Right atrium auricular region (tissue), 2 donors: ENCODE data around the gene LTBP1. TPM values are rescaled to one million over a fixed set of nuclear protein-coding genes. Genes with fewer than 3 reads are reported as not detected.
A peak's percentile ranks its signal among the peaks of the same experiment; 100 is the strongest.

ENCODE experiments used
- DNase-seq: peaks from one replicate; pipeline ENCODE4 v3.0.0-alpha.2; 2019; ENCODE audit warnings: low spot score
- H3K27ac ChIP-seq, 2 donors: fragments of 200-600 bp; sonication (generic); 1 replicate in 1 of 2; 2 replicates in 1 of 2; pipeline ENCODE4 v1.5.1; 2016 to 2019
- H3K27me3 ChIP-seq, 2 donors: fragments of 200-600 bp; sonication (generic); one replicate each; pipeline versions ENCODE4 v1.5.1 to v1.6.0; 2017 to 2019
- H3K36me3 ChIP-seq: fragments of 200-600 bp; sonication (generic); one replicate; pipeline ENCODE4 v1.5.1; 2016
- H3K4me1 ChIP-seq, 2 donors: fragments of 200-600 bp; sonication (generic); one replicate each; pipeline versions ENCODE4 v1.5.1 to v1.6.0; 2017 to 2019
- H3K4me3 ChIP-seq, 2 donors: fragments of 200-600 bp; sonication (generic); 1 replicate in 1 of 2; 2 replicates in 1 of 2; pipeline ENCODE4 v1.5.1; 2017 to 2019; ENCODE audit warnings: mild to moderate bottlenecking in 1 of 2, moderate library complexity in 1 of 2
- H3K9me3 ChIP-seq, 2 donors: fragments of 200-600 bp; sonication (generic); one replicate each; pipeline ENCODE4 v1.5.1; 2019
- total RNA-seq, 2 donors: library from RNA; depleted of rRNA; stranded (reverse); fragments of >200 nt; gene quantifications; one replicate each; pipeline ENCODE4 v1.1.0, GENCODE V29; 2016
- TF ChIP-seq, protein P1 (sequence below), 2 donors: fragments of 200-600 bp; sonication (generic); IDR thresholded peaks; one replicate each; pipeline ENCODE4 v1.5.1; 2019; ENCODE audit warnings: antibody characterized with exemption in 2 of 2

The LTBP1 gene
- total RNA-seq, 2 donors from 2014 or later, result 168 to 291 TPM

- peaks cover 0 to 6% of the 10 kb centered on the region in 2 donors for H3K4me1 ChIP-seq
- H3K4me3 ChIP-seq, result no peak overlapping the region
Observed at GRCh38 chr2:33062665-33063250, 116.0 kb downstream of the LTBP1 start.

DNA sequence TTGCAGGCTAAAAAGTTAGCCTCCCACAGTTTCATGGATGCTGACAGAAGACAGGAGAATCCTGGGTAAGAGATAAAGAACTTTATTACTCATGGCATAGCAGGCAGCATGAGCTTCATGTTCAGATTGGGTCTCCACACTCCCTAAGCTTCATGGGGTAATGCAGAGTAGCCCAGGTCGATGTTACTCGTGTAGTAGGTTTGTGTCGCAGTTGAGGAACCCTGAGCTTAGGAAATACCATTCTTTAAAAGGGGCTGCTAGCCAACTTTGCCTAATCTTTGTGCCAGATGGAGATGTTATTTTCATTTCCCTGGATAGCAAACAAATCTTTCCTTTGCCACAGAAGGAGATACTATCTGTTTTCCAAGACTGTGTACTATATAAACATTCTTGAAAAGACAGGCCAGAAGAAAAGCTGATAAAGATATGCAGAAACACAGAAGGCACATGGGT is 117.6 kb downstream of the LTBP1 start:
- H3K9me3 ChIP-seq, result peaks cover 0 to 6% of the 10 kb centered on the region in 2 donors
- no peaks in the 10 kb centered on the region for H3K36me3 ChIP-seq
- peaks cover 0 to 10% of the 10 kb centered on the region in 2 donors for H3K4me1 ChIP-seq
- H3K27ac ChIP-seq, result no peak overlapping the region
- TF ChIP-seq, protein P1, sequence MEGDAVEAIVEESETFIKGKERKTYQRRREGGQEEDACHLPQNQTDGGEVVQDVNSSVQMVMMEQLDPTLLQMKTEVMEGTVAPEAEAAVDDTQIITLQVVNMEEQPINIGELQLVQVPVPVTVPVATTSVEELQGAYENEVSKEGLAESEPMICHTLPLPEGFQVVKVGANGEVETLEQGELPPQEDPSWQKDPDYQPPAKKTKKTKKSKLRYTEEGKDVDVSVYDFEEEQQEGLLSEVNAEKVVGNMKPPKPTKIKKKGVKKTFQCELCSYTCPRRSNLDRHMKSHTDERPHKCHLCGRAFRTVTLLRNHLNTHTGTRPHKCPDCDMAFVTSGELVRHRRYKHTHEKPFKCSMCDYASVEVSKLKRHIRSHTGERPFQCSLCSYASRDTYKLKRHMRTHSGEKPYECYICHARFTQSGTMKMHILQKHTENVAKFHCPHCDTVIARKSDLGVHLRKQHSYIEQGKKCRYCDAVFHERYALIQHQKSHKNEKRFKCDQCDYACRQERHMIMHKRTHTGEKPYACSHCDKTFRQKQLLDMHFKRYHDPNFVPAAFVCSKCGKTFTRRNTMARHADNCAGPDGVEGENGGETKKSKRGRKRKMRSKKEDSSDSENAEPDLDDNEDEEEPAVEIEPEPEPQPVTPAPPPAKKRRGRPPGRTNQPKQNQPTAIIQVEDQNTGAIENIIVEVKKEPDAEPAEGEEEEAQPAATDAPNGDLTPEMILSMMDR (IDR thresholded peaks at IDR 0.05), result no peak
- H3K27me3 ChIP-seq, result no peaks in the 10 kb centered on the region
- DNase-seq, result no peak
- H3K4me3 ChIP-seq, result no peak overlapping the region

More at GRCh38 chr2:33062665-33063250, 116.0 kb downstream of the LTBP1 start:
- Histone ChIP-seq H3K27ac (no peak overlapping the region), H3K36me3 (no peaks in the 10 kb centered on the region), H3K9me3 (peaks cover 0 to 6% of the 10 kb centered on the region in 2 donors), H3K27me3 (no peaks in the 10 kb centered on the region)
- DNase-seq, result no peak
- TF ChIP-seq, protein P1 (IDR thresholded peaks at IDR 0.05), result no peak

GRCh38 chr2:33067598-33067997 is 120.8 kb downstream of the LTBP1 start:
- TF ChIP-seq, protein P1 (IDR thresholded peaks at IDR 0.05), result no peak
- DNase-seq, result no peak
- no peak overlapping the region for H3K4me3 ChIP-seq
- peaks cover 0 to 23% of the 10 kb centered on the region in 2 donors for H3K4me1 ChIP-seq
- peaks cover 0 to 6% of the 10 kb centered on the region in 2 donors for H3K9me3 ChIP-seq
- no peak overlapping the region for H3K27ac ChIP-seq
- H3K27me3 ChIP-seq, result no peaks in the 10 kb centered on the region
- H3K36me3 ChIP-seq, result no peaks in the 10 kb centered on the region

GRCh38 chr2:33068261-33068660 is 121.5 kb downstream of the LTBP1 start:
- no peak overlapping the region for H3K27ac ChIP-seq
- H3K4me1 ChIP-seq, result peaks cover 0 to 23% of the 10 kb centered on the region in 2 donors
- no peaks in the 10 kb centered on the region for H3K27me3 ChIP-seq
- no peak overlapping the region for H3K4me3 ChIP-seq
- no peaks in the 10 kb centered on the region for H3K36me3 ChIP-seq
- H3K9me3 ChIP-seq, result peaks cover 0 to 6% of the 10 kb centered on the region in 2 donors
- DNase-seq, result no peak
- TF ChIP-seq, protein P1 (IDR thresholded peaks at IDR 0.05), result no peak

DNA sequence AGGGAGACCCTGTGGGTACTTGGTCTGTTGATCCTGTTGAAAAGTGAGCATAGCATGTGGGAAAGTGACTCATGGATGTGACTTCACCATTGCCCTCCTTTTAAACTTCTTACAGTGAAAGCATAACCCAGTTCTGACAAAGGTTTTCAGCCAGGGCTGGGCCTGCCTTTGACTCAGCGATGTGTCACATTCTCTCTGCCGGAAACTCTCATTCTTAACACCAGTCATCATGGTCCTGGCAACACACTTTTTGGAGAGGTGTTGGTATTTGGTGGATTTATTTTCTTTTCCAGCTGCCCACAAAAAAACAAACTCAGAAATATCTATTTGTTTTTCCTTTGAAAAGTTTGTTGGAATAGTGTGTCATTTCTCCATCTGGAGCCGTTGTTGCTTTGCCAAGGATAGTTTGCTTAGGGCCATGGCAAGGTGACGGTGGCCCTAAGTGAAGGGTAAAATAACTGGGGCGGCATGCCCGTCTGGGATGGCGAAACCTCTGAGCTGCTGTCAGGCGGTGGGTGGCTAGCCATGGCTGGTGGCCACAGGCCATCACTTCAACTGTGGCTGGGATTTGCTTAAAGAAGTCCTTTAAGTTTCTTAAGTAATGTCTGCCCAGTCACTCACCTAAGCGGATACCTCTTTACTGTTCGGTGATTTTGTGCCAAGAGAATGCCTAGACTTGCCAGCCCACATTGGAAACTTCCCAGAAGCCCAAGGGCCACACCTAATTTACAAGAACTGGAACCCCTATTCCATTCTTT is 123.3 kb downstream of the LTBP1 start:
- Histone ChIP-seq H3K4me3 (no peak overlapping the region), H3K4me1 (peaks cover 0 to 23% of the 10 kb centered on the region in 2 donors), H3K27me3 (no peaks in the 10 kb centered on the region), H3K9me3 (no peaks in the 10 kb centered on the region), H3K27ac (peak overlapping the region; percentile 62 to 78), H3K36me3 (no peaks in the 10 kb centered on the region)
- DNase-seq, result peak; percentile 90
- TF ChIP-seq, protein P1 (IDR thresholded peaks at IDR 0.05), result no peak
